Fibroblast of lung (primary cell): ENCODE results near the gene STARD13. TPM values are rescaled to one million over a fixed set of nuclear protein-coding genes. Genes with fewer than 3 reads are reported as not detected.

Source experiments
- DNase-seq, 2 donors: peaks; one replicate each; pipeline versions ENCODE4 v3.0.0 to v3.0.0-alpha.2; 2010; ENCODE audit warnings: low read depth in 2 of 2
- H2AFZ ChIP-seq: 2 replicates; pipeline ENCODE4 v1.5.1; 2012; ENCODE audit warnings: low read length, control low read depth, inconsistent platforms
- H3K27ac ChIP-seq: 2 replicates; pipeline ENCODE4 v1.5.1; 2011; ENCODE audit warnings: low read length, control low read depth; ENCODE audit not compliant: insufficient read depth
- H3K27me3 ChIP-seq: 2 replicates; pipeline ENCODE4 v1.5.1; 2011; ENCODE audit warnings: mild to moderate bottlenecking, low read length; ENCODE audit not compliant: control insufficient read depth, insufficient read depth
- H3K36me3 ChIP-seq: 2 replicates; pipeline ENCODE4 v1.5.1; 2011; ENCODE audit warnings: low read length; ENCODE audit not compliant: control insufficient read depth, insufficient read depth
- H3K4me1 ChIP-seq: 2 replicates; pipeline ENCODE4 v1.5.1; 2011; ENCODE audit warnings: low read length; ENCODE audit not compliant: control insufficient read depth, insufficient read depth; ENCODE audit errors: extremely low read depth
- H3K4me2 ChIP-seq: 2 replicates; pipeline ENCODE4 v1.5.1; 2011; ENCODE audit warnings: low read length, control low read depth; ENCODE audit not compliant: insufficient read depth; ENCODE audit errors: extremely low read depth
- H3K4me3 ChIP-seq, 4 experiments: fragments of 200-600 bp in 1 of 4; sonication (generic) in 1 of 4; replicated peaks in 1 of 4; 2 replicates each; pipeline ENCODE4 v1.5.1; 2011 to 2016; ENCODE audit warnings: low read length in 4 of 4, low read depth in 3 of 4, mild to moderate bottlenecking in 3 of 4, control low read depth in 2 of 4, inconsistent platforms in 1 of 4, mixed read lengths in 1 of 4; ENCODE audit not compliant: insufficient read depth in 1 of 4; ENCODE audit errors: control extremely low read depth in 1 of 4
- H3K79me2 ChIP-seq: 2 replicates; pipeline ENCODE4 v1.5.1; 2012; ENCODE audit warnings: mild to moderate bottlenecking, low read length, inconsistent platforms; ENCODE audit not compliant: control insufficient read depth, insufficient read depth
- H3K9ac ChIP-seq: 2 replicates; pipeline ENCODE4 v1.5.1; 2011; ENCODE audit warnings: mild to moderate bottlenecking, low read length, control low read depth; ENCODE audit not compliant: insufficient read depth
- H3K9me3 ChIP-seq: 2 replicates; pipeline ENCODE4 v1.5.1; 2012; ENCODE audit warnings: low read depth, low read length; ENCODE audit not compliant: control insufficient read depth, insufficient read depth
- H4K20me1 ChIP-seq: 2 replicates; pipeline ENCODE4 v1.5.1; 2011; ENCODE audit warnings: low read length; ENCODE audit not compliant: control insufficient read depth, insufficient read depth; ENCODE audit errors: extremely low read depth
- CTCF ChIP-seq, 2 donors: IDR thresholded peaks in 1 of 2; conservative IDR thresholded peaks in 1 of 2; 1 replicate in 1 of 2; 2 replicates in 1 of 2; pipeline ENCODE4 v1.5.1; 2011 to 2012; ENCODE audit warnings: low read length in 2 of 2, control low read depth in 1 of 2, inconsistent platforms in 1 of 2, low read depth in 1 of 2, mild to moderate bottlenecking in 1 of 2
- EZH2 ChIP-seq: IDR thresholded peaks from 2 replicates; pipeline ENCODE4 v1.5.1; 2012; ENCODE audit warnings: low read length, control low read depth, mild to moderate bottlenecking; ENCODE audit errors: missing control alignments
- polyA plus RNA-seq, 2 donors: library from polyadenylated mRNA; depleted of rRNA in 1 of 2; stranded (reverse) in 1 of 2; unstranded in 1 of 2; fragments of >200 nt; gene quantifications; 2 replicates each; pipeline ENCODE4 v1.2.1, GENCODE V29; 2011 to 2012; ENCODE audit warnings: missing spikeins in 1 of 2
- total RNA-seq: library from RNA; depleted of rRNA; stranded (reverse); fragments of >200 nt; gene quantifications from 2 replicates; pipeline ENCODE4 v1.2.1, GENCODE V29; 2014

The STARD13 gene
- total and polyA plus RNA-seq, 2 donors (not counting 1 experiment from before 2014, with no cell fraction given), result 25.2 to 44.6 TPM

GRCh38 chr13:33290421-33290965 is 4.9 kb upstream of the STARD13 start:
- Histone ChIP-seq H2AFZ (no peak overlapping the region), H3K4me1 (peaks cover 6% of the 10 kb centered on the region), H3K36me3 (no peaks in the 10 kb centered on the region), H3K4me3 (no peak overlapping the region), H4K20me1 (no peaks in the 10 kb centered on the region), H3K79me2 (peaks cover 5% of the 10 kb centered on the region), H3K9ac (no peak overlapping the region), H3K27me3 (no peaks in the 10 kb centered on the region), H3K27ac (no peak overlapping the region), H3K4me2 (no peak overlapping the region), H3K9me3 (no peaks in the 10 kb centered on the region)
- peak in 1 of 2 donors; percentile 39 for DNase-seq
- TF ChIP-seq EZH2, result no peak
- TF ChIP-seq CTCF (conservative IDR thresholded peaks at IDR 0.05 in 1 of 2, IDR thresholded peaks at IDR 0.05 in 1 of 2; ENCODE audit: low read depth in 1 of 2, low read length in 2 of 2), result no peak

- Histone ChIP-seq H2AFZ (no peak overlapping the region), H3K9ac (no peak overlapping the region), H3K79me2 (peaks cover 10% of the 10 kb centered on the region), H3K4me3 (no peak overlapping the region), H3K27ac (no peak overlapping the region), H3K4me2 (no peak overlapping the region), H3K27me3 (no peaks in the 10 kb centered on the region), H3K36me3 (no peaks in the 10 kb centered on the region), H3K9me3 (no peaks in the 10 kb centered on the region), H3K4me1 (peaks cover 6% of the 10 kb centered on the region), H4K20me1 (no peaks in the 10 kb centered on the region)
- TF ChIP-seq EZH2 (no peak), CTCF (conservative IDR thresholded peaks at IDR 0.05 in 1 of 2, IDR thresholded peaks at IDR 0.05 in 1 of 2; ENCODE audit: low read depth in 1 of 2, low read length in 2 of 2) (no peak)
- peak in 1 of 2 donors; percentile 83 for DNase-seq
Measured at GRCh38 chr13:33289966-33290365, 4.4 kb upstream of the STARD13 start.

- H2AFZ ChIP-seq, result peak overlapping the region; percentile 17
Measured at GRCh38 chr13:33287142-33287882, 1.8 kb upstream of the STARD13 start.

More at GRCh38 chr13:33287142-33287882, 1.8 kb upstream of the STARD13 start:
- Histone ChIP-seq H3K4me2 (peak overlapping the region; percentile 27), H3K4me1 (peaks cover 6% of the 10 kb centered on the region), H3K79me2 (peaks cover 36% of the 10 kb centered on the region), H4K20me1 (no peaks in the 10 kb centered on the region), H3K4me3 (no peak overlapping the region), H3K9ac (no peak overlapping the region), H3K27me3 (no peaks in the 10 kb centered on the region), H3K9me3 (no peaks in the 10 kb centered on the region), H3K36me3 (no peaks in the 10 kb centered on the region), H3K27ac (no peak overlapping the region)
- TF ChIP-seq EZH2 (no peak), CTCF (conservative IDR thresholded peaks at IDR 0.05 in 1 of 2, IDR thresholded peaks at IDR 0.05 in 1 of 2; ENCODE audit: low read depth in 1 of 2, low read length in 2 of 2) (no peak)
- DNase-seq, result no peak
